Muscle layer of colon (tissue), 2 donors: ENCODE results near the gene WDR73.

Experiments
- H3K27ac ChIP-seq: one replicate; pipeline ENCODE4 v1.7.0; 2013; ENCODE audit warnings: low read depth, mild to moderate bottlenecking, low read length, moderate library complexity
- H3K27me3 ChIP-seq, 2 donors: one replicate each; pipeline ENCODE4 v1.7.0; 2013; ENCODE audit warnings: low read length in 2 of 2, mild to moderate bottlenecking in 2 of 2; ENCODE audit not compliant: insufficient read depth in 2 of 2, control insufficient read depth in 1 of 2
- H3K36me3 ChIP-seq: one replicate; pipeline ENCODE4 v1.7.0; 2013; ENCODE audit warnings: mild to moderate bottlenecking, low read length; ENCODE audit not compliant: insufficient read depth
- H3K4me1 ChIP-seq: one replicate; pipeline ENCODE4 v1.7.0; 2013; ENCODE audit warnings: mild to moderate bottlenecking, low read length; ENCODE audit not compliant: insufficient read depth
- H3K4me3 ChIP-seq, 2 donors: one replicate each; pipeline ENCODE4 v1.7.0; 2013; ENCODE audit warnings: low read length in 2 of 2, low read depth in 1 of 2, mild to moderate bottlenecking in 1 of 2, moderate library complexity in 1 of 2
- H3K9ac ChIP-seq: one replicate; pipeline ENCODE4 v1.7.0; 2013; ENCODE audit warnings: low read length
- H3K9me3 ChIP-seq: one replicate; pipeline ENCODE4 v1.7.0; 2013; ENCODE audit warnings: mild to moderate bottlenecking, low read length
- donor health status: abdominal sarcoma.
- donor health status: Adenocarcinoma of cecum.

The WDR73 gene

DNA sequence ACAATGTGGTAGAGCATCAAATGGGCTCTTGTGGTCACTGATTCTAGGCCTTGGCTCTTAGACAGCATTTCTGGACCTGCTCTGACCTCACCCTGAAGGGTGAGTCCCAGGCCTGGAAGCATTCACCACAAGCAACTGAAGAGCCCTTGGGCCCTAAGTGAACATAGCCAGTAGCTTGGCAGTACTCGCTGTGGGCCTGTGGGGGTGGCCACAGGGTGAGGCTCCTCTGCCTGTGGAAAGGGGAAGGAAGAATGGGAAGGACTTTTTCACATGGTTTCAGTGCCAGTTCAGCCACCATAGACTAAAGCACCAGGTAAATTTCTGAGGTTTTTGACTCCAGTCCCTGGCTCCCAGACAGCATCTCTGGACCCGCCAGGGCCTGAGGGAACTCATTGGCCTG is 58.4 kb downstream of the WDR73 start:
- Histone ChIP-seq H3K36me3 (no peaks in the 10 kb centered on the region), H3K4me3 (no peak overlapping the region), H3K27ac (no peak overlapping the region), H3K4me1 (no peaks in the 10 kb centered on the region), H3K9me3 (no peaks in the 10 kb centered on the region), H3K27me3 (no peaks in the 10 kb centered on the region), H3K9ac (no peak overlapping the region)

DNA sequence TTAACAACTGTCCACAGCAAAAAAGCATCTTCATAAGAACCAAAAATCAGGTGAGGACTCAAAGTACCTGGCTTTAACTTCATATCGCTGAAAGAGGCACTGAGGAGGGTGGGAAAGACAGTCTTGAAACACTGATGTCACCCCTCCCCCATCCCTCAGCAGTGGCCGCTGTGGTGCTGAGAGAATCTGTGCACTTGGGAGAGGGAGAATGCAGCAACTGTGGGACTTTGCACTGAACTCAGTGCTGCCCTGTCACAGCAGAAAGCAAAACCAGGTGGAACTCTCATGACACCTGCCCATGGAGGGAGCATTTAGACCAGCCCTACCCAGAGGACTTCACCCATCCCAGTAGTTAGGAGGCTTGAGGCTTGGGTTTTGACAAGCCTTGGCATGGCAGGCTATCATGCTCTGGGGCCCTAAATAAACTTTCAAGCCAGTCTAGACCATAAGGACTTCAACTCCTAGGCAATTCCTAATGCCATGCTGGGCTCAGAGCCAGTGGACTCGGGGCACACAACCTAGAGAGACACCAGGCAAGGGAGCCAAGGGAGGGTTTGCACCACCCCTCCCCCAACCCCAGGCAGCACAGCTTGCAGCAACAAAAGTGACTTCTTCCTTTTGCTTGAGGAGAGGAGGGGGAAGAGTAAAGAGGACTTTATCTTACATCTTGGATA is 59.3 kb downstream of the WDR73 start:
- Histone ChIP-seq H3K36me3 (no peaks in the 10 kb centered on the region), H3K27ac (no peak overlapping the region), H3K27me3 (no peaks in the 10 kb centered on the region), H3K4me3 (no peak overlapping the region), H3K9ac (no peak overlapping the region), H3K4me1 (no peaks in the 10 kb centered on the region), H3K9me3 (no peaks in the 10 kb centered on the region)

- H3K4me3 ChIP-seq = no peak overlapping the region
- H3K36me3 ChIP-seq = no peaks in the 10 kb centered on the region
- no peaks in the 10 kb centered on the region for H3K9me3 ChIP-seq
- no peaks in the 10 kb centered on the region for H3K4me1 ChIP-seq
- no peak overlapping the region for H3K9ac ChIP-seq
- no peaks in the 10 kb centered on the region for H3K27me3 ChIP-seq
- H3K27ac ChIP-seq = no peak overlapping the region
Observed at GRCh38 chr15:84591815-84592214, 62.3 kb downstream of the WDR73 start.

GRCh38 chr15:84590406-84590805 is 63.7 kb downstream of the WDR73 start:
- H3K27ac ChIP-seq = no peak overlapping the region
- H3K9ac ChIP-seq = no peak overlapping the region
- H3K4me3 ChIP-seq = no peak overlapping the region
- no peaks in the 10 kb centered on the region for H3K9me3 ChIP-seq
- no peaks in the 10 kb centered on the region for H3K4me1 ChIP-seq
- H3K27me3 ChIP-seq = no peaks in the 10 kb centered on the region
- H3K36me3 ChIP-seq = no peaks in the 10 kb centered on the region
